ENCODE results near the gene CRKL.
"Not testable (repeated sequence)": the region's sequence is repeated elsewhere in the genome, so short reads cannot be mapped to it uniquely, and the experiment has no call there.

The CRKL gene

GRCh38 chr22:20933910-20934309 lies 16.7 kb downstream of the CRKL start:
- in situ Hi-C loops (cut with MboI; ENCODE audit: low sequenced_read_pairs), result no loop called here

GRCh38 chr22:20935049-20935448 lies 17.8 kb downstream of the CRKL start:
- H3K9me3 ChIP-seq; DNase-seq (ENCODE audit: low spot score in 2 of 2); in situ Hi-C loops (cut with MboI; ENCODE audit: low sequenced_read_pairs); H3K27me3 ChIP-seq (ENCODE audit: low read depth); H3K4me3 ChIP-seq; H3K4me1 ChIP-seq: not testable (repeated sequence)
- H3K36me3 ChIP-seq (replicated peaks), result peaks cover 49% of the 10 kb centered on the region

More at GRCh38 chr22:20933910-20934309, 16.7 kb downstream of the CRKL start:
- H3K9me3 ChIP-seq, result no peaks in the 10 kb centered on the region
- H3K4me1 ChIP-seq, result no peaks in the 10 kb centered on the region
- peaks cover 48% of the 10 kb centered on the region for H3K36me3 ChIP-seq (replicated peaks)
- no peak for DNase-seq (ENCODE audit: low spot score in 2 of 2)
- H3K27me3 ChIP-seq (ENCODE audit: low read depth), result no peaks in the 10 kb centered on the region
- no peak overlapping the region for H3K4me3 ChIP-seq

- H3K9me3 ChIP-seq; in situ Hi-C loops (cut with MboI; ENCODE audit: low sequenced_read_pairs); DNase-seq (ENCODE audit: low spot score in 2 of 2); H3K4me3 ChIP-seq; H3K4me1 ChIP-seq; H3K27me3 ChIP-seq (ENCODE audit: low read depth): not testable (repeated sequence)
- H3K36me3 ChIP-seq (replicated peaks), result peaks cover 52% of the 10 kb centered on the region
These were observed 18.8 kb downstream of the CRKL start for GRCh38 chr22:20935780-20936539.

GRCh38 chr22:20937031-20937793 lies 20.0 kb downstream of the CRKL start:
- Histone ChIP-seq H3K27me3 (ENCODE audit: low read depth) (no peaks in the 10 kb centered on the region), H3K36me3 (replicated peaks) (peaks cover 57% of the 10 kb centered on the region), H3K4me3 (no peak overlapping the region), H3K4me1 (peaks cover 3% of the 10 kb centered on the region), H3K9me3 (no peaks in the 10 kb centered on the region)
- in situ Hi-C loops (cut with MboI; ENCODE audit: low sequenced_read_pairs), result no loop called here
- no peak for DNase-seq (ENCODE audit: low spot score in 2 of 2)

- no peak for DNase-seq (ENCODE audit: low spot score in 2 of 2)
- no peaks in the 10 kb centered on the region for H3K9me3 ChIP-seq
- peaks cover 57% of the 10 kb centered on the region for H3K36me3 ChIP-seq (replicated peaks)
- in situ Hi-C loops (cut with MboI; ENCODE audit: low sequenced_read_pairs), result no loop called here
- H3K4me1 ChIP-seq, result peaks cover 5% of the 10 kb centered on the region
- no peak overlapping the region for H3K4me3 ChIP-seq
- H3K27me3 ChIP-seq (ENCODE audit: low read depth), result no peaks in the 10 kb centered on the region
These were observed 20.8 kb downstream of the CRKL start for GRCh38 chr22:20937794-20938671.

- H3K27me3 ChIP-seq (ENCODE audit: low read depth); H3K4me3 ChIP-seq; H3K9me3 ChIP-seq; DNase-seq (ENCODE audit: low spot score in 2 of 2); in situ Hi-C loops (cut with MboI; ENCODE audit: low sequenced_read_pairs); H3K4me1 ChIP-seq: not testable (repeated sequence)
- peaks cover 47% of the 10 kb centered on the region for H3K36me3 ChIP-seq (replicated peaks)
These were observed 22.4 kb downstream of the CRKL start for GRCh38 chr22:20939457-20940185.

- DNase-seq (ENCODE audit: low spot score in 2 of 2), result no peak
- Histone ChIP-seq H3K4me3 (no peak overlapping the region), H3K9me3 (no peaks in the 10 kb centered on the region), H3K27me3 (ENCODE audit: low read depth) (no peaks in the 10 kb centered on the region), H3K4me1 (peaks cover 5% of the 10 kb centered on the region), H3K36me3 (replicated peaks) (peaks cover 42% of the 10 kb centered on the region)
- in situ Hi-C loops (cut with MboI; ENCODE audit: low sequenced_read_pairs), result no loop called here
These were observed 23.0 kb downstream of the CRKL start for GRCh38 chr22:20940186-20940651.

GRCh38 chr22:20940904-20941385 lies 23.7 kb downstream of the CRKL start:
- H3K27me3 ChIP-seq (ENCODE audit: low read depth), result no peaks in the 10 kb centered on the region
- no peak for DNase-seq (ENCODE audit: low spot score in 2 of 2)
- in situ Hi-C loops (cut with MboI; ENCODE audit: low sequenced_read_pairs), result no loop called here
- no peak overlapping the region for H3K4me3 ChIP-seq
- H3K4me1 ChIP-seq, result peaks cover 5% of the 10 kb centered on the region
- peaks cover 37% of the 10 kb centered on the region for H3K36me3 ChIP-seq (replicated peaks)
- H3K9me3 ChIP-seq, result no peaks in the 10 kb centered on the region

GRCh38 chr22:20942203-20942902 lies 25.1 kb downstream of the CRKL start:
- H3K4me3 ChIP-seq; DNase-seq (ENCODE audit: low spot score in 2 of 2); H3K4me1 ChIP-seq; H3K9me3 ChIP-seq; H3K27me3 ChIP-seq (ENCODE audit: low read depth); in situ Hi-C loops (cut with MboI; ENCODE audit: low sequenced_read_pairs): not testable (repeated sequence)
- peaks cover 28% of the 10 kb centered on the region for H3K36me3 ChIP-seq (replicated peaks)

- in situ Hi-C loops (cut with MboI; ENCODE audit: low sequenced_read_pairs), result no loop called here
- Histone ChIP-seq H3K27me3 (ENCODE audit: low read depth) (no peaks in the 10 kb centered on the region), H3K4me1 (peaks cover 5% of the 10 kb centered on the region), H3K4me3 (no peak overlapping the region), H3K9me3 (no peaks in the 10 kb centered on the region), H3K36me3 (replicated peaks) (peaks cover 19% of the 10 kb centered on the region)
- no peak for DNase-seq (ENCODE audit: low spot score in 2 of 2)
These were observed 26.1 kb downstream of the CRKL start for GRCh38 chr22:20943104-20943933.

- H3K36me3 ChIP-seq (replicated peaks), result peaks cover 13% of the 10 kb centered on the region
- in situ Hi-C loops (cut with MboI; ENCODE audit: low sequenced_read_pairs), result no loop called here
- DNase-seq (ENCODE audit: low spot score in 2 of 2), result no peak
These were observed 26.8 kb downstream of the CRKL start for GRCh38 chr22:20944042-20944441.

GRCh38 chr22:20945578-20945934 lies 28.3 kb downstream of the CRKL start:
- Histone ChIP-seq H3K36me3 (replicated peaks) (peaks cover 26% of the 10 kb centered on the region), H3K4me3 (no peak overlapping the region), H3K9me3 (no peaks in the 10 kb centered on the region), H3K4me1 (peaks cover 5% of the 10 kb centered on the region), H3K27me3 (ENCODE audit: low read depth) (no peaks in the 10 kb centered on the region)
- in situ Hi-C loops (cut with MboI; ENCODE audit: low sequenced_read_pairs), result no loop called here
- DNase-seq (ENCODE audit: low spot score in 2 of 2), result no peak

More at GRCh38 chr22:20944042-20944441, 26.8 kb downstream of the CRKL start:
- no peak overlapping the region for H3K4me3 ChIP-seq
- no peaks in the 10 kb centered on the region for H3K9me3 ChIP-seq
- H3K4me1 ChIP-seq, result peaks cover 5% of the 10 kb centered on the region
- no peaks in the 10 kb centered on the region for H3K27me3 ChIP-seq (ENCODE audit: low read depth)
